Lower leg skin (tissue), 4 donors: Measurements from ENCODE around the gene TPST2. TPM values are rescaled to one million over a fixed set of nuclear protein-coding genes. Genes with fewer than 3 reads are reported as not detected.

Source experiments
- DNase-seq, 2 donors: peaks; one replicate each; pipeline ENCODE4 v3.0.0-alpha.2; 2019; ENCODE audit warnings: low spot score in 2 of 2
- H3K4me3 ChIP-seq: fragments of 200-600 bp; sonication (generic); 2 replicates; pipeline ENCODE4 v1.5.1; 2017; ENCODE audit warnings: mild to moderate bottlenecking, low read depth; ENCODE audit not compliant: poor library complexity, severe bottlenecking
- POLR2A ChIP-seq, 2 donors: fragments of 450-650 bp; IDR thresholded peaks; one replicate each; pipeline ENCODE4 v1.6.1; 2016 to 2017; ENCODE audit warnings: antibody characterized with exemption in 2 of 2, mild to moderate bottlenecking in 1 of 2, moderate library complexity in 1 of 2
- WGBS, 2 donors: methylation state at CpG; one replicate each; pipeline ENCODE4 v1.1.5; 2018; 5-methylcytosine and 5-hydroxymethylcytosine counted together
- intact Hi-C: fragments of 100-400 bp; cut with DNase I; formaldehyde crosslinking; loops from one replicate; pipeline ENCODE4 v1.15.0; 2023; ENCODE audit warnings: low total_unique reads
- total RNA-seq, 4 donors: library from RNA; depleted of rRNA; stranded (reverse); fragments of >200 nt; gene quantifications; one replicate each; pipeline ENCODE4 v1.1.0, GENCODE V29; 2016
- TF ChIP-seq, protein P1 (sequence below), 3 donors: fragments of 450-650 bp; IDR thresholded peaks; one replicate each; pipeline ENCODE4 v1.5.1; 2016; ENCODE audit warnings: antibody characterized with exemption in 3 of 3, mild to moderate bottlenecking in 3 of 3, moderate library complexity in 2 of 3

TPST2 gene
- total RNA-seq, 4 donors from 2014 or later, result 54.9 to 60.6 (median 58.5) TPM

DNA sequence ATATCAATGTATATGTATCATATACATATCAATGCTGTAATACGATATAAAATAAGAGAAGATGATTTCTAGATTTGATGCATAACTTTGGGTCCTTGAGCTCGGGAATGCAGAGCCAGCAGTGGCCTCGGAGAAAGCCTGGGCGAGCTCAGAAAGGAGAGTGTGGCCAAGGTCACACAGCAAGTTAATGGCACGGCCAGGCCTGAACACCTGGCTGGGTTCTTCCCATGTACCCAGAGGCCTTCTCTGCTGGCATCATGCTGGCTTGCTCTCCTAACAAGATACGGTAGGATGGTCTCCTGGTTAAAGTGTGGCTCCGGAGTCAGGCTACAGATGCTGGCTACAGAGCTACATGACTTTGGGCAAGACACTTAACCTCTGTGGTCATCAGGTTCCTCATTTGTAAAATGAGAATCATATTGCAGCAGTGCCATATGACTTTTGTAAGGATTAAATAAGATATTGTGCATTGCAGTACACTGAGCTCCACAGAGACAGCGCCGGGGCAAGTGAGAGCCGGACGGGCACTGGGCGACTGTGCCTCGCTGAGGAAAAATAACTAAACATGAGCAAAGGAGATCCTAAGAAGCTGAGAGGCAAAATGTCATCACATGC lies 29.9 kb downstream of the TPST2 start:
- intact Hi-C loops, result no loop called here
- DNase-seq, result no peak
- no peak for TF ChIP-seq POLR2A (IDR thresholded peaks at IDR 0.05)
- TF ChIP-seq, protein P1, sequence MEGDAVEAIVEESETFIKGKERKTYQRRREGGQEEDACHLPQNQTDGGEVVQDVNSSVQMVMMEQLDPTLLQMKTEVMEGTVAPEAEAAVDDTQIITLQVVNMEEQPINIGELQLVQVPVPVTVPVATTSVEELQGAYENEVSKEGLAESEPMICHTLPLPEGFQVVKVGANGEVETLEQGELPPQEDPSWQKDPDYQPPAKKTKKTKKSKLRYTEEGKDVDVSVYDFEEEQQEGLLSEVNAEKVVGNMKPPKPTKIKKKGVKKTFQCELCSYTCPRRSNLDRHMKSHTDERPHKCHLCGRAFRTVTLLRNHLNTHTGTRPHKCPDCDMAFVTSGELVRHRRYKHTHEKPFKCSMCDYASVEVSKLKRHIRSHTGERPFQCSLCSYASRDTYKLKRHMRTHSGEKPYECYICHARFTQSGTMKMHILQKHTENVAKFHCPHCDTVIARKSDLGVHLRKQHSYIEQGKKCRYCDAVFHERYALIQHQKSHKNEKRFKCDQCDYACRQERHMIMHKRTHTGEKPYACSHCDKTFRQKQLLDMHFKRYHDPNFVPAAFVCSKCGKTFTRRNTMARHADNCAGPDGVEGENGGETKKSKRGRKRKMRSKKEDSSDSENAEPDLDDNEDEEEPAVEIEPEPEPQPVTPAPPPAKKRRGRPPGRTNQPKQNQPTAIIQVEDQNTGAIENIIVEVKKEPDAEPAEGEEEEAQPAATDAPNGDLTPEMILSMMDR (IDR thresholded peaks at IDR 0.05), result no peak
- H3K4me3 ChIP-seq, result no peak overlapping the region
- 92% methylated on average over 12 to 13 of the region's 13 CpGs for WGBS, 2 donors

- WGBS, 2 donors, result 73 to 91% methylated on average over 3 of the region's 3 CpGs
Measured at GRCh38 chr22:26558248-26558895, 31.6 kb downstream of the TPST2 start.

GRCh38 chr22:26556904-26557303 lies 33.0 kb downstream of the TPST2 start:
- intact Hi-C loops, result no loop called here
- no peak for DNase-seq
- no peak overlapping the region for H3K4me3 ChIP-seq
- 81 to 83% methylated on average over 5 of the region's 5 CpGs for WGBS, 2 donors
- TF ChIP-seq, protein P1 (IDR thresholded peaks at IDR 0.05), result no peak
- no peak for TF ChIP-seq POLR2A (IDR thresholded peaks at IDR 0.05)

More at GRCh38 chr22:26558248-26558895, 31.6 kb downstream of the TPST2 start:
- no peak for TF ChIP-seq POLR2A (IDR thresholded peaks at IDR 0.05)
- no peak overlapping the region for H3K4me3 ChIP-seq
- no peak for DNase-seq
- intact Hi-C loops, result no loop called here

DNA sequence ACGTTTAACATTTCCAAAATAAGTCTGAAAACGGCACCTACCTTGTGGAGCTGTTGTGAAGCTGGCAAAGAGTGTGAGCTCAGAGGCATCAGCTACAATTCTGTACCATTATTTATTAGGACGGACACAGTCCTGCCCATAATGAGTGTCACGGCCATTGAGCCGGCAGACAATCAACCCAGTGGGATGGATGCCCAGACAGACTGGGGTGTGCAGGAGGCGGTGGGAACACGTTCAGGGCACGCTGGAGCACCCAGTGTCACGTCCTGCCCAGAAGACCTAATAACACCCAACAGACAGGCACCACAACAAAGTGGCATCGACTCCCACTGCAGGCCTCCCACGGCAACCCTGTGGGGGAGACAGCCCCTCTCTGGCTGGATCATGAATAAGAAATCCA lies 34.5 kb downstream of the TPST2 start:
- no peak for TF ChIP-seq POLR2A (IDR thresholded peaks at IDR 0.05)
- TF ChIP-seq, protein P1 (IDR thresholded peaks at IDR 0.05), result no peak
- no peak overlapping the region for H3K4me3 ChIP-seq
- intact Hi-C loops, result no loop called here
- WGBS, 2 donors, result 60 to 74% methylated on average over 10 to 11 of the region's 11 CpGs
- no peak for DNase-seq

DNA sequence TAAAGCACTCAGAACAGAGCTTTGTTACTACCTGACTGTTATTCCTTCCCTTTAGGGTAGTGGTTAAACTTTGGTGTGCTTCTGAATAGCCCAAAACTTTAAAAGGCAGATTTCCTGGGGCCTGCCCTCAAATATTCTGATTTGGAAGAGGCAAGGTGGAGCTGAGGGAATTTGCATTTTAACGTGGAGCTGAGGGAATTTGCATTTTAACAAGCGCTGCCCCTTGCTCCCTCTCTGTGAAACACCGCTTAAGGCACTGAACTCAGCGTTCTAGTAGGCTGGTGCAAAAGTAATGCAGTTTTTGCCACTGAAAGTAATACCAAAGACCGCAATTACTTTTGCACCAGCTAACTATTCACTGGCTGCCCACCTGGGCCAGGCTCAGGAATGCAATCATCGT lies 35.0 kb downstream of the TPST2 start:
- no peak for DNase-seq
- intact Hi-C loops, result no loop called here
- TF ChIP-seq POLR2A (IDR thresholded peaks at IDR 0.05), result no peak
- WGBS, 2 donors, result 74 to 75% methylated on average over 6 of the region's 6 CpGs
- no peak overlapping the region for H3K4me3 ChIP-seq

DNA sequence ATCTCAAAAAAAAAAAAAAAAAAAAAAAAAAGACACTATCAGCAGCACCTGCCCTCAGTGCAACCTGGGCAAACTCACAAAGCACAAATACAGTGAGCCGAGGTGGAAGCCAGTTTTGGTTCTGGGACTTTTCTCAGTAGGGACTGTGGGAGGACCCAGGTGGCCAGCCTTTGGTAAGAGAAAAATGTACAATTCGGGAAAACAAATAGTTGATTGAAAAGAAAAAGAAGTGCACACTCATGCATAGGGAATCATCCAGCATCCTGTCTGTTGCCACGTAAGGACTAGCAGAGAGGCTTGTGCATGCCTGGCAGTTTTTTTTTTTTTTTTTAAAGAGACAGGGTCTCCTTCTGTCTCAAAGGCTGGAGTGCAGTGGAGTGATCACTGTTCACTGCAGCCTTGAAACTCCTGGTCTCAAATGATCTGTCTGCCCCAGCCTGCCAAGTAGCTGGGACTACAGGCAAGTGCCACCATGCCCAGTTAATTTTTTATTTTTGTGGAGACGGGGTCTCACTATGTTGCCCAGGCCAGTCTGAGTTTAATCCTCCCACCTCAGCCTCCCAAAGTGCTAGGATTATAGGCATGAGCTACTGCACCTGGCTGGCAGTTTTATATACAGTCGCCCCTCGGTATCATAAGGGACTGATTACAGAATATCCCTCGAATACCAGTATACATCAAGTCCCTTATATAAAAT lies 36.7 kb downstream of the TPST2 start:
- TF ChIP-seq, protein P1 (IDR thresholded peaks at IDR 0.05), result no peak
- TF ChIP-seq POLR2A (IDR thresholded peaks at IDR 0.05), result no peak
- no peak for DNase-seq
- WGBS, 2 donors, result 47 to 53% methylated on average over 7 of the region's 7 CpGs
- intact Hi-C loops, result no loop called here
- H3K4me3 ChIP-seq, result no peak overlapping the region
